GM23248 (cell line): ENCODE measurements around the gene OR6V1. TPM values are rescaled to one million over a fixed set of nuclear protein-coding genes. Genes with fewer than 3 reads are reported as not detected.

ENCODE experiments used
- DNase-seq: peaks from one replicate; pipeline ENCODE4 v3.0.0-alpha.2; 2015
- H2AFZ ChIP-seq: fragments of 200-600 bp; sonication (generic); 2 replicates; pipeline ENCODE4 v1.6.1; 2016; ENCODE audit warnings: antibody characterized with exemption
- H3F3A ChIP-seq: fragments of 200-600 bp; sonication (generic); 2 replicates; pipeline ENCODE4 v1.6.1; 2016; ENCODE audit warnings: mild to moderate bottlenecking, antibody characterized with exemption, mixed run types; ENCODE audit not compliant: insufficient read depth
- H3K27ac ChIP-seq: fragments of 200-600 bp; sonication (generic); 2 replicates; pipeline ENCODE4 v1.5.1; 2016; ENCODE audit warnings: mild to moderate bottlenecking
- H3K27me3 ChIP-seq: fragments of 200-600 bp; sonication (generic); replicated peaks from 2 replicates; pipeline ENCODE4 v1.6.1; 2016; ENCODE audit warnings: mild to moderate bottlenecking; ENCODE audit not compliant: insufficient read depth
- H3K36me3 ChIP-seq: fragments of 200-600 bp; sonication (generic); 2 replicates; pipeline ENCODE4 v1.6.1; 2016; ENCODE audit warnings: low read depth, mild to moderate bottlenecking
- H3K4me1 ChIP-seq: fragments of 200-600 bp; sonication (generic); 2 replicates; pipeline ENCODE4 v1.6.1; 2016; ENCODE audit warnings: mild to moderate bottlenecking; ENCODE audit not compliant: insufficient read depth
- H3K4me2 ChIP-seq: fragments of 200-600 bp; sonication (generic); one replicate; pipeline ENCODE4 v1.6.1; 2016; ENCODE audit warnings: mild to moderate bottlenecking; ENCODE audit not compliant: unreplicated experiment
- H3K4me3 ChIP-seq: fragments of 200-600 bp; sonication (generic); 2 replicates; pipeline ENCODE4 v1.5.1; 2016; ENCODE audit warnings: mild to moderate bottlenecking
- H3K79me2 ChIP-seq: fragments of 200-600 bp; sonication (generic); 2 replicates; pipeline ENCODE4 v1.6.1; 2016; ENCODE audit warnings: mild to moderate bottlenecking; ENCODE audit not compliant: insufficient read depth
- H3K9ac ChIP-seq: fragments of 200-600 bp; sonication (generic); 2 replicates; pipeline ENCODE4 v1.6.1; 2016; ENCODE audit warnings: mild to moderate bottlenecking
- H3K9me2 ChIP-seq: fragments of 200-600 bp; sonication (generic); 2 replicates; pipeline ENCODE4 v1.6.1; 2016; ENCODE audit warnings: mixed run types, mild to moderate bottlenecking, moderate library complexity; ENCODE audit not compliant: insufficient read depth
- H3K9me3 ChIP-seq: fragments of 200-600 bp; sonication (generic); one replicate; pipeline ENCODE4 v1.6.1; 2017; ENCODE audit warnings: low read depth
- H4K20me1 ChIP-seq: fragments of 200-600 bp; sonication (generic); 2 replicates; pipeline ENCODE4 v1.6.0; 2016; ENCODE audit not compliant: insufficient read depth
- EZH2 ChIP-seq: fragments of 200-600 bp; sonication (generic); IDR thresholded peaks from 2 replicates; pipeline ENCODE4 v1.6.1; 2018; ENCODE audit warnings: antibody characterized with exemption, mild to moderate bottlenecking; ENCODE audit not compliant: insufficient read depth, poor library complexity, severe bottlenecking
- EZH2phosphoT487 ChIP-seq: fragments of 200-600 bp; sonication (generic); IDR thresholded peaks from 2 replicates; pipeline ENCODE4 v1.6.1; 2018; ENCODE audit warnings: antibody characterized with exemption, moderate library complexity, mild to moderate bottlenecking, low read depth; ENCODE audit not compliant: insufficient read depth
- whole genome bisulfite sequencing, 2 experiments: methylation state at CpG; one replicate each; pipeline ENCODE4 v1.1.6; 2015 to 2017; ENCODE audit warnings: low lambda C conversion rate in 2 of 2, low coverage in 1 of 2; ENCODE audit errors: missing lambda C conversion rate in 2 of 2; 5-methylcytosine and 5-hydroxymethylcytosine counted together
- in situ Hi-C: fragments of 300-500 bp; cut with MboI; formaldehyde crosslinking; loops from 2 replicates; pipeline ENCODE4 v1.15.0; 2020
- polyA plus RNA-seq: library from polyadenylated mRNA; unstranded; fragments of >200 nt; fragmentation: Nextera tagmentation; extraction: Ambion mirVana; gene quantifications from 2 replicates; pipeline ENCODE4 v1.2.1, GENCODE V29; 2016
- total RNA-seq: library from RNA; depleted of rRNA; stranded (reverse); fragments of >200 nt; shearing (Covaris generic); gene quantifications from 2 replicates; pipeline ENCODE4 v1.2.3, GENCODE V29; 2014

OR6V1 gene
- total and polyA plus RNA-seq, 2 experiments from 2014 or later, result not detected

DNA sequence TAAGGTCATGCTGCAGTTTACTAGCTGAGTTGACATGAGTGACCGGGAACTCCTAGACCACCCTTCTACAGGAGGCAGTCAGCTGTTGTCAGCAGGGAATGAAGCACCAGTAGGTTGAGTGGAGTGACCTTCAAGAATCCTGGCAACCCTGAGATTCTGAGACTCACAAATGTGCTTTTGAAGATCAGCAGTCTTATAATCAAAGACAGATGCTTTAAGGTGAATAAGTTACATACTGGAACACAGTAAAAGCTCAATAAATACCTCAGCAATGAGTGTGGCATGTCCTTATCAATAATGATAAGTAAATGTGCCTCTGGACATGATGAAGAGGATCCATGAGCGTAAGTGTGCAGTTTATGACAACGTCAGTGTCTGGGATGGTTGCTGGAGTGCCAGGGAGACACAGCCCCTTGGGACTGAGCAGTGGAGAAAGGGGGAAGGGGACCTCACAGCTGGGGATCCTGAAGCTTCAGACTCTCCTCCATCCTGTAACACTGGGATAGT, 11.9 kb upstream of the OR6V1 start:
- H4K20me1 ChIP-seq, result no peaks in the 10 kb centered on the region
- no peak overlapping the region for H3K27ac ChIP-seq
- H3K79me2 ChIP-seq, result no peaks in the 10 kb centered on the region
- no peaks in the 10 kb centered on the region; the same call in 1 of the 2 replicates for H3K27me3 ChIP-seq
- no peak overlapping the region for H3K4me3 ChIP-seq
- H3F3A ChIP-seq, result no peaks in the 10 kb centered on the region
- 20 to 49% methylated on average over 3 of the region's 3 CpGs for WGBS, 2 experiments
- H3K36me3 ChIP-seq, result no peaks in the 10 kb centered on the region
- H3K9me3 ChIP-seq, result no peaks in the 10 kb centered on the region
- TF ChIP-seq EZH2phosphoT487, result no peak
- TF ChIP-seq EZH2, result no peak
- H3K9ac ChIP-seq, result no peak overlapping the region
- in situ Hi-C loops, result no loop called here
- DNase-seq, result no peak
- H3K4me2 ChIP-seq, result no peak overlapping the region
- H2AFZ ChIP-seq, result no peak overlapping the region
- H3K4me1 ChIP-seq, result peaks cover 3% of the 10 kb centered on the region; the same call in 1 of the 2 replicates
- H3K9me2 ChIP-seq, result no peaks in the 10 kb centered on the region

DNA sequence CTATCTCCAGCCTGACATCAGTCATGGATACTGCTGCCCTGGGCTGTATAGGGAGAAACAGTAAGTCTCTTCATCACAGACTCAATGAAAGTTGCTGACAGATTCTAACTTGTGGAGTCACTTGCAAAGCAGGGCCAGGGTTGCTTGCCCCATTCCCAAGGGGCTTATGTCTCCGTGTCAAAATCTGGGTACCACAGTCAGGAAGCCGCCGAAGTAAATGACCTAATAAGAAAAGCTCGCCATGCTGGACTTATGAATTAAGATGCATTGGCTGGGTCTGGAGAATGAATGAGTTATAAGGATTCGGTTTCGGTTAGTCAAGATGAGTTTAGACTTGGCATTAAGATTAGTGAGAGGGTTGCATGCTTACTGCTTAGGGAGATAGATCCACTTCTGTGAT, 10.8 kb upstream of the OR6V1 start:
- no peaks in the 10 kb centered on the region for H3F3A ChIP-seq
- WGBS, 2 experiments, result 55 to 61% methylated on average over 6 of the region's 6 CpGs
- no peaks in the 10 kb centered on the region for H3K9me3 ChIP-seq
- no peaks in the 10 kb centered on the region for H3K79me2 ChIP-seq
- DNase-seq, result peak; percentile 24
- TF ChIP-seq EZH2 (no peak), EZH2phosphoT487 (no peak)
- no peaks in the 10 kb centered on the region for H3K36me3 ChIP-seq
- in situ Hi-C loops, result no loop called here
- no peak overlapping the region for H3K9ac ChIP-seq
- no peak overlapping the region for H3K27ac ChIP-seq
- H4K20me1 ChIP-seq, result no peaks in the 10 kb centered on the region
- H3K4me3 ChIP-seq, result no peak overlapping the region
- H2AFZ ChIP-seq, result no peak overlapping the region
- no peaks in the 10 kb centered on the region for H3K9me2 ChIP-seq
- no peak overlapping the region for H3K4me2 ChIP-seq
- peaks cover 3% of the 10 kb centered on the region; the same call in 1 of the 2 replicates for H3K4me1 ChIP-seq
- no peaks in the 10 kb centered on the region; the same call in 1 of the 2 replicates for H3K27me3 ChIP-seq

DNA sequence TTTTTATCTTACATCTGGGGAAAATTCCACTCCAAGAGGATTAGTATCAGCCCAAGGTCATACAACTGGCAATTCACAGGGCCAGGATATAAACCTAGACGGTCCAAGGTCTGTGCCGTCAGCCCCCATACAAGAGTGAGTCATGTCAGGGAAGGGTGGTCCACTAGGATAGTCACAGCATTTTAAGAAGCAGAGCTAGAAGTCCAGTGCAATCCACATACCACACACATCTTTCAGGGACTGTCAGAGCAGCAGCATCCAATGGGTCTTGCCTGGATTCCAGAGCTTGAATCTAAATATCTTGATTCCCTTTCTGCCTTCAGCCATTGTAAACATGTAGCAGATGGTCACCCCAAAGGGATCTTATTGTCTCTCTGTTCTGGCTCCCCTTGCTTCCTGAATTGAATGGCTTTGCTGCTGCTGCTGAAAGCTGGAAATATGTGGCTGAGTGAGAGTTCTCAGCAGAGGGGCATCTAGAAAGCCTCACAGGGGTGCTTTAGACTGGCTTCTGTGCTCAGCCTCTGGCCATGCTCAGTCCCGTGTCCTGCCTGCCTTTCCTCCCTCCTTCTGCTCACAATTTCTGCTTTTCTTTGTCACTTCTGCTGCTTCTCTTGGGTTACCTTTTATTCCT, 9.9 kb upstream of the OR6V1 start:
- in situ Hi-C loops, result no loop called here
- Histone ChIP-seq H3K4me2 (no peak overlapping the region), H3K4me1 (peaks cover 3% of the 10 kb centered on the region; the same call in 1 of the 2 replicates), H3F3A (no peaks in the 10 kb centered on the region), H3K27ac (no peak overlapping the region), H3K27me3 (no peaks in the 10 kb centered on the region; the same call in 1 of the 2 replicates), H4K20me1 (no peaks in the 10 kb centered on the region), H3K9me2 (no peaks in the 10 kb centered on the region), H3K79me2 (no peaks in the 10 kb centered on the region), H3K9me3 (no peaks in the 10 kb centered on the region), H3K36me3 (no peaks in the 10 kb centered on the region), H3K4me3 (no peak overlapping the region), H2AFZ (no peak overlapping the region), H3K9ac (no peak overlapping the region)
- DNase-seq, result peak; percentile 15
- 42 to 52% methylated on average over 3 of the region's 3 CpGs for WGBS, 2 experiments
- TF ChIP-seq EZH2phosphoT487 (no peak), EZH2 (no peak)

DNA sequence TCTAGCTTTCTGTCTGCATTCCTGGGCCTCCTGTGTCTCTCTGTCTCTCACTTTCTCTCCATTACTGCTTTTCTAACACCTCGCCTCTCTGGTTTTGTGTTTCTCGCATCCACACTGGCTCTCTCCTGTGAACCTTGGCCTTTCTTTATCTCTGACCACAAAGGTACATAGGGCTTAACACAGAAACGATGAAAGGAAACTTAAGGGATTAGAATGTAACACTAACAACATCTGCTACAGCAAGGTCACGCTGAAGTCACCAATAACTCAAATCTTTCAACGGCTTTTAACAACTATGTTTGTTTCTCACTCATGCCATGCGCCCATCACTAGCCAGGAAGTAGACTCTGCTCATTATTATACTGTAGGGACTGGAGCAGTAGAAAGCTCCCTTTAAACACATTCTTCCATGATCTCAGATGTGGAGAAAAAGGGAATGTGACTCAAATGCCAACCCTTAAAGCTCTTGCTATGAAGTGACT, 9.3 kb upstream of the OR6V1 start:
- Histone ChIP-seq H3K79me2 (no peaks in the 10 kb centered on the region), H3F3A (no peaks in the 10 kb centered on the region), H3K27me3 (no peaks in the 10 kb centered on the region; the same call in 1 of the 2 replicates), H3K4me3 (no peak overlapping the region), H3K4me2 (no peak overlapping the region), H3K4me1 (peaks cover 3% of the 10 kb centered on the region; the same call in 1 of the 2 replicates), H3K36me3 (no peaks in the 10 kb centered on the region), H4K20me1 (no peaks in the 10 kb centered on the region), H2AFZ (no peak overlapping the region), H3K9me3 (no peaks in the 10 kb centered on the region), H3K27ac (no peak overlapping the region), H3K9me2 (no peaks in the 10 kb centered on the region), H3K9ac (no peak overlapping the region)
- TF ChIP-seq EZH2 (no peak), EZH2phosphoT487 (no peak)
- 11 to 14% methylated on average over 6 of the region's 6 CpGs for WGBS, 2 experiments
- in situ Hi-C loops, result no loop called here
- peak; percentile 24 for DNase-seq

DNA sequence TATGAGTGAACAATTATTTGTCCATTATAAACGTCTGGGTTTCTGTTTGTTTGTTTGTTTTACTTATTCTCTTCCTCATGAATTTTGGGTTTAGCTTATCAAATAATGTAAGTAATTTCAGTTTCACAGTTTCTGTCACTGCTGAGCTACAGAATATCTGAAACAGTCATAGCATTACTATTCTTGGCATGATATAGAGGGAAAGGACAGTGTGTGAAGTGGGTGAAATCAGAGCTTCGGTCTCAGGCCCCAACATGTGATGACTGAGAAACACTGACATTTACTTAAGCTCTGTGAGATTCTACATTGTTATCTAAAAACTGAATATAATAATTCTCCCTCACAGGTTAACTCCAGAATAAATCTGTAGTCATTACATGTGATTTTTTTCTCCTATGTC, 8.8 kb upstream of the OR6V1 start:
- TF ChIP-seq EZH2phosphoT487, result no peak
- TF ChIP-seq EZH2, result no peak
- H3K4me2 ChIP-seq, result no peak overlapping the region
- in situ Hi-C loops, result no loop called here
- no peaks in the 10 kb centered on the region for H3F3A ChIP-seq
- no peaks in the 10 kb centered on the region; the same call in 1 of the 2 replicates for H3K27me3 ChIP-seq
- no peak overlapping the region for H2AFZ ChIP-seq
- no peaks in the 10 kb centered on the region for H4K20me1 ChIP-seq
- H3K9me3 ChIP-seq, result no peaks in the 10 kb centered on the region
- H3K36me3 ChIP-seq, result no peaks in the 10 kb centered on the region
- H3K4me3 ChIP-seq, result no peak overlapping the region
- peak; percentile 24 for DNase-seq
- no peaks in the 10 kb centered on the region for H3K79me2 ChIP-seq
- 4 to 5% methylated on average over 2 of the region's 2 CpGs for WGBS, 2 experiments
- H3K4me1 ChIP-seq, result peaks cover 3% of the 10 kb centered on the region; the same call in 1 of the 2 replicates
- H3K27ac ChIP-seq, result no peak overlapping the region
- H3K9me2 ChIP-seq, result no peaks in the 10 kb centered on the region
- H3K9ac ChIP-seq, result no peak overlapping the region
